GM21825 (cell line): ENCODE results near the gene RNF182.
"Not testable (repeated sequence)": the region's sequence is repeated elsewhere in the genome, so short reads cannot be mapped to it uniquely, and the experiment has no call there.

ENCODE experiments used
- ATAC-seq: cut with Tn5 transposase; IDR thresholded peaks from one replicate; pipeline ENCODE4 v1.9.1; 2021; ENCODE audit warnings: mild to moderate bottlenecking, moderate library complexity; ENCODE audit not compliant: unreplicated experiment

The RNF182 gene

GRCh38 chr6:13924949-13925881 is at the start of gene RNF182:
RNF182 (plus strand) TSS chr6:13924952; CDS start chr6:13977120, 52,168 bp downstream.
- ATAC-seq: no peak

GRCh38 chr6:13877051-13877450 is 47.7 kb upstream of the RNF182 start:
- ATAC-seq: no peak

GRCh38 chr6:13880061-13880663 is 44.6 kb upstream of the RNF182 start:
- ATAC-seq: not testable (repeated sequence)

GRCh38 chr6:13881621-13882165 is 43.1 kb upstream of the RNF182 start:
- no peak for ATAC-seq

DNA sequence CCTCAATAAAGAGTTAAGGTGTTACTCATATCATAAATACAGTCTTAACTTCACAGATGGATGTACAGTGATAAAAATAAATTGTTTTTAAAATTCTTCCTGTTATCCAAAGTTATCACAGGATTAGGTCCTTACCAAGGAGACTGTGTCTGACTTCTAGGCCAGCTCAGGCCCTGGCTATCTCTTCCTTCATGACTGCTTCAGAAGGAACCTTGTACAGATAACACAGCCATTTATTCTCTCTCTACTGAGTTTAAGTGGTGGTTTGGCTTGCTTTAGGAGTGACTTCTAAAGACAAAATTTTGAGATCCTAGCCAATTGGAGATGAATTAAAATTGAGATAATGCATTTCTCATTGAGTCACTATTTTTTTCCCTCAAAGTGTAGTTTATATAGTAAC is 40.8 kb upstream of the RNF182 start:
- no peak for ATAC-seq

- ATAC-seq: no peak
These were observed 40.4 kb upstream of the RNF182 start for GRCh38 chr6:13884397-13884796.

DNA sequence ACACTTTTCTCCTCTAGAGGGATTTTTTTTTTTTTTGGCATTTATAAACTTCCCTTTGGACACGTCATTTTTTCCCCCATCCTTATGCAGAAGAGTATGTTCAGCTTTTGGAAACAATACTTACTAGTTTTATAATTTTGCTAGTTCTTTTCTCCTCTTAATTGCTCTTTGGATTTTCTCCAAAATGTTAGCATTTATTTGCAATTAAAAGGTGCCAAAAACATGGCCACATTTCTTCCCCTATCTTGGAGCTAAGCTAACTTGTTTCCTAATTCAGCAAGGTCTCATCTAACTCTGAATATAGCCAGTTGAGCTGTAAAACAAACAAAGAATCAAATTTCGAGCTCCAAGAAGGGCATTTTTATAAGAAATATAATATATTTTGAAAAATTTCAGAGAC is 39.2 kb upstream of the RNF182 start:
- ATAC-seq: no peak

GRCh38 chr6:13886949-13887348 is 37.8 kb upstream of the RNF182 start:
- no peak for ATAC-seq

GRCh38 chr6:13892017-13892645 is 32.6 kb upstream of the RNF182 start:
- ATAC-seq: no peak

DNA sequence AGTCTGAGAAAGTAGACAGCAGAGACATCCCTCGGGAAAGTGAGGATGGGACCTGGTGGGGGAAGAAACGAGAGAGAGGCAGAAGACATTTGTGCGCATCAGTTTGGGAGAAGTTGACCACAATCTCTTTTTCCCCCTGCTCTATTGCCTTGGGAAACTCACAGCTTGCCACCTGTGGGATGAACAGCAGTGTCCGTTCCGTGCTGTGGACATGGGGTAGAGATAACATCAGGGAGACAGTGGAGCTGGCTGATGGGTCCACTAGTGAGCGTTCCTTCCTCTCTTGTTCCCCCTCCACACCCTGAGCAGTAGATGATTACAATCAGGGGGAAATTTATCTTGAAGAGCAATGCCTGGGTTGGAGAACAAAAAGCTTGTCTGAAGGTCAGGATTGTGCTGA is 21.8 kb upstream of the RNF182 start:
- ATAC-seq: no peak

- ATAC-seq: no peak
These were observed 21.4 kb upstream of the RNF182 start for GRCh38 chr6:13903364-13903763.

DNA sequence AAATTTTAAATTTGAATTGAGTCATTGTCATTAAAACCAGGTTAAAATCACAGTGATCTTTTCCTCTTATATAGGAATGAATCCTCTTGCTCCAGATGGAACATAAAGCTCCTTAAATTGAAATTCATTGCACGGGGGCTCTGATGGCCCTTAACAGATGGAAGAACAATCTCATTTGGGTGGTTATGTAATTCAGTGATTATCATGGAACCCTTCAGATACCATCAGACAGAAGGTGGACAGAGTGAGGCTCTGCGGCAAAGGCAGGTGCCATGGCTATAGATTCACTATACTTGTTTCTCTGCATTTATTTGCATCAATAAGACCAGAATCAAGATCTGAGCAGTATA is 17.8 kb upstream of the RNF182 start:
- ATAC-seq: no peak

DNA sequence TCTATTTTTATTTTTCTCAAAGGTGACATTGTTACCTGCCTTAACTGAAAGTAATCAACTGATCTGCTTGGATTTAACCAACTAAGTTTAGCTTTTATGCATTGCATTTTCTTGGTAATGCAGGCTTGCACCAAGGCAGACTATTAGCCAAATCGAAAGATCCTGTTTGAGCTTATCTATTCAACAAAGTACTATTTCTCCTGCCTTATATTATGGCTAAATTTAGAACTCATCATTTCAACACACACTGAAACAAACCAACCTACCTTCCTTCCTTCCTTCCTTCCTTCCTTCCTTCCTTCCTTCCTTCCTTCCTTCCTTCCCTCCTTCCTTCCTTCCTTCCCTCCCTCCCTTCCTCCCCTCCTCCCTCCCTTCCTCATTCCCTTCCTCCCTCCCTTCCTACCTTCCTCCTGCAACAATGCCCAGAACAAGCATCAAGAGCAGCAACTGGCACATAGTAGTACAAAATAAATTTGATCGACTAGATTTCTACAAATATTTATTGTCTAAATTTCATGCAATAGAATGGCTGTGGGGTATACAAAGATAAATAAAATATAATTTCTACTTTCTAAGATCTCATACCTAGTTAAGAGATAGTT is 17.0 kb upstream of the RNF182 start:
- ATAC-seq: no peak

DNA sequence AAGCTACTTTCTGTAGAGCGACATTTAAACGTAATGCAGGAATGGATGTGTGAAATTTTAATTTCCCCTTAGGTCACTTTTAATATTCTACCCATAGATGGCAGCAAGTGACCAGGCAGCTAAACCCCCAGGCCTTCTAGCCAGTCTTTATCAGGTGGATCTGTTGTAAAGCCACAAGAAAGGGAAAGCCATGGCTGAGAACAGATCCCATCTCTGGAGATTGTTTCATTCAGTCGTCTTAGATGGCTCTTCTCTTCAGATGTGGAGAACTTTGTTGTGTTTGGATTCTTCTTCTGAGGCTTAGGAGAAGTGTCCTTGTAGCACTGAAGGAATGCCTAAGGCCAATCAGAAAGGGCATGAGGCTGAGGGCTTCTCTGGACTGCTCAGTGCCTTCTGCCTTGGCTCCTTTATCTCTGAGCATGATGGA is 15.8 kb upstream of the RNF182 start:
- ATAC-seq: no peak

- no peak for ATAC-seq
These were observed 14.3 kb upstream of the RNF182 start for GRCh38 chr6:13910443-13910842.

- no peak for ATAC-seq
These were observed 13.4 kb upstream of the RNF182 start for GRCh38 chr6:13911337-13911736.

GRCh38 chr6:13913226-13914001 is 11.3 kb upstream of the RNF182 start:
- no peak for ATAC-seq

- no peak for ATAC-seq
These were observed 10.4 kb upstream of the RNF182 start for GRCh38 chr6:13914351-13914750.

GRCh38 chr6:13915561-13916229 is 9.1 kb upstream of the RNF182 start:
- ATAC-seq: no peak
